Ishikawa (cell line): ENCODE measurements around the gene CDNF.

Source experiments
- CEBPB ChIP-seq: IDR thresholded peaks from 2 replicates; pipeline ENCODE4 v1.6.1; 2012
- EGR1 ChIP-seq: IDR thresholded peaks from 2 replicates; pipeline ENCODE4 v1.6.1; 2012
- FOXM1 ChIP-seq: IDR thresholded peaks from 2 replicates; pipeline ENCODE4 v1.6.1; 2012; ENCODE audit warnings: low read depth, borderline replicate concordance
- MAX ChIP-seq: IDR thresholded peaks from 2 replicates; pipeline ENCODE4 v1.6.1; 2012
- NFIC ChIP-seq: IDR thresholded peaks from 2 replicates; pipeline ENCODE4 v1.6.1; 2012
- RAD21 ChIP-seq: IDR thresholded peaks from 2 replicates; pipeline ENCODE4 v1.6.1; 2012; ENCODE audit warnings: low read depth
- TAF1 ChIP-seq: IDR thresholded peaks from 2 replicates; pipeline ENCODE4 v1.6.1; 2012; ENCODE audit warnings: low read depth, mild to moderate bottlenecking
- TCF12 ChIP-seq: IDR thresholded peaks from 2 replicates; pipeline ENCODE4 v1.6.1; 2012; ENCODE audit warnings: low read depth
- TEAD4 ChIP-seq: IDR thresholded peaks from 2 replicates; pipeline ENCODE4 v1.6.1; 2012
- USF1 ChIP-seq: IDR thresholded peaks from 2 replicates; pipeline ENCODE4 v1.6.1; 2012
- YY1 ChIP-seq: IDR thresholded peaks from 2 replicates; pipeline ENCODE4 v1.6.1; 2012; ENCODE audit warnings: low read depth
- ZBTB7A ChIP-seq: IDR thresholded peaks from 2 replicates; pipeline ENCODE4 v1.6.1; 2012; ENCODE audit warnings: low read depth
- TF ChIP-seq, protein P1 (sequence below): IDR thresholded peaks from 2 replicates; pipeline ENCODE4 v1.6.1; 2012; ENCODE audit warnings: low read depth, mild to moderate bottlenecking

CDNF gene

DNA sequence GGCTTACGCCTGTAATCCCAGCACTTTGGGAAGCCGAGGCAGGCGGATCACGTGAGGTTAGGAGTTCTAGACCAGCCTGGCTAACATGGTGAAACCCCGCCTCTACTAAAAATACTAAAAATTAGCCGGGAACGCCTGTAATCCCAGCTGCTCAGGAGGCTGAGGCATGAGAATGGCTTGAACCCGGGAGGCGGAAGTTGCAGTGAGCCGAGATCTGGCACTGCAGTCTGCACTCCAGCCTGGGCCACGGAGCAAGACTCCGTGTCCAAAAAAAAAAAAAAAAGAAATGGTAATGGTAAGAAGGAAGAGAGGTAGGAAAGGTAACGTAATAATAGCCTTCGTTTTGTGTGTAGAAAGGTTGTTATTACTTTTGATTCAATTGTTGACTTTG lies 1.5 kb upstream of the CDNF start:
- TF ChIP-seq TCF12 (no peak), USF1 (peak; percentile 54)

DNA sequence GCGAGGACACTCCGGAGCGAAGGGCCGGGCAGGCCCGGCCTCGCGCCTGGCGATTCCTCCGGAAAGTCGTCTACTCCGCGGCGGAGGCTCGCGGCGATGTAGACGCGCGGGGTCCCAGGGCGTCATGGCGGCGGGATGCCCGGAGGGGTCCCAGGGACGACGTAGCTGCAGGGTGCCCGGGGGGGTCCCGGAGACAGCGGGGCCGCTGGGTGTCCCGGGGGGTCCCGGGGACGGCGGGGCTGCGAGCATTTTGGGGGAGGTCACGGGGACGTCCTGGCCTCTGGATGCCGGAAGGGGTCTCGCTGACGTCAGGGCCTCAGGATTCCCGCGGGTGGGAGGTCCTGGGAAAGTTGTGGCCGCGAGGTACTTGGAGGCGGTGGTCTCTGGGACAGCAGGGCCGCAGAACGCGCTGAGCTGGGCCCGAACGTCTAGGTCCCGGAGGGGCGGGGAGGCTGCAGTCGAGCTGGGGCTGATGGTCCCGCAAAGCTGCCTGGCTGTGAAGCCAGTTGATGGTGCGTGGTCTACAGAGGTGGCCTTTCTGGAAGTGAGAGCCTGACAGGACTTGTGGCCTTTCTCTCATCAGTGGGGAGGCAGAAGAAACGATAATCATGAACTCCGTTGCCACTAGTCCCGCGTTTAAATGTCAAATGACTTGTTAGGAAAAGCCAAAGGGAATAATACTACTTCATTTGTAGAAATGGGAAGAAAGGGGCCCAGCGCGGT lies 906 bp upstream of the CDNF start:
- TF ChIP-seq USF1 (no peak), TCF12 (0 out of 2 replicates have a peak, but pooled peaks have one; percentile 10), TAF1 (peak; percentile 28; the same call in 1 of the 2 replicates)

DNA sequence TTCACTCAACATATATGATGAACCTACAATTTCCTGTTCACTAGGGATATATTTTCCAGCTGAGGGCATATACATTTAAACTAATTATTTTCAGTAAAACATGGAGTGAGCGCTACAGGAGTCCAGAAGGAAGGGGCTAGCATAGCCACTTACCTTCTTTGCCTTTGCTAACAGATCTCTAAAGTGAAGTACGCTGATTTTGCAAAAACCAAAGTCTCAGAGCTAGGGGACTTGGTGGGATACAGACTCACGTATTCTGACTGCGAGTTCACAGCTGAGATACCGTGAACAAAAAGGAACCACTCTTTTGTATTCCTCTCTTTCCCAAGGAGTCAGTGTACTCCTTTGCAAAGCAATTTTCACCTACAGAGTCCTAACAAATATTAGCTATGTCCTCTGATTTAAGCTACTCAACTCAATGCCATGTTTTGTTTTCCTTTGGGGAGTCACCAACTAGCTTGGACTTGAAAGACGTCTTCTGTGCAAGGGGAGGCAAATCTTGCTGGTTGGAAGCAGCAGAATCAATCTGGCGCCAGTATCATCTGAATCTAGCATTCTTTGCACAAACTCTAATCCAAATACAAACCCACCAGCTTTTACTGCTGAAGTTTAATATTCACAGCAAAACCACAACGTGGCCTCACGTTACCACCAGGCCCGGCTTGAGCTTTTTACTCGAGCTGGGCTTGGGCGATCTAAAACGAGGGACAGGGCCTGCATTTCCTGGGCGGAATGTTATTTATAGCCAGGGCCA lies 657 bp downstream of the CDNF start:
- no peak for TF ChIP-seq RAD21
- TF ChIP-seq NFIC, result no peak
- no peak for TF ChIP-seq EGR1
- TF ChIP-seq TEAD4, result no peak
- no peak for TF ChIP-seq CEBPB
- no peak for TF ChIP-seq YY1
- TF ChIP-seq FOXM1, result no peak

GRCh38 chr10:14836208-14836607 lies 1.6 kb downstream of the CDNF start:
- TF ChIP-seq MAX, result no peak
- no peak for TF ChIP-seq RAD21
- no peak for TF ChIP-seq NFIC
- TF ChIP-seq, protein P1, sequence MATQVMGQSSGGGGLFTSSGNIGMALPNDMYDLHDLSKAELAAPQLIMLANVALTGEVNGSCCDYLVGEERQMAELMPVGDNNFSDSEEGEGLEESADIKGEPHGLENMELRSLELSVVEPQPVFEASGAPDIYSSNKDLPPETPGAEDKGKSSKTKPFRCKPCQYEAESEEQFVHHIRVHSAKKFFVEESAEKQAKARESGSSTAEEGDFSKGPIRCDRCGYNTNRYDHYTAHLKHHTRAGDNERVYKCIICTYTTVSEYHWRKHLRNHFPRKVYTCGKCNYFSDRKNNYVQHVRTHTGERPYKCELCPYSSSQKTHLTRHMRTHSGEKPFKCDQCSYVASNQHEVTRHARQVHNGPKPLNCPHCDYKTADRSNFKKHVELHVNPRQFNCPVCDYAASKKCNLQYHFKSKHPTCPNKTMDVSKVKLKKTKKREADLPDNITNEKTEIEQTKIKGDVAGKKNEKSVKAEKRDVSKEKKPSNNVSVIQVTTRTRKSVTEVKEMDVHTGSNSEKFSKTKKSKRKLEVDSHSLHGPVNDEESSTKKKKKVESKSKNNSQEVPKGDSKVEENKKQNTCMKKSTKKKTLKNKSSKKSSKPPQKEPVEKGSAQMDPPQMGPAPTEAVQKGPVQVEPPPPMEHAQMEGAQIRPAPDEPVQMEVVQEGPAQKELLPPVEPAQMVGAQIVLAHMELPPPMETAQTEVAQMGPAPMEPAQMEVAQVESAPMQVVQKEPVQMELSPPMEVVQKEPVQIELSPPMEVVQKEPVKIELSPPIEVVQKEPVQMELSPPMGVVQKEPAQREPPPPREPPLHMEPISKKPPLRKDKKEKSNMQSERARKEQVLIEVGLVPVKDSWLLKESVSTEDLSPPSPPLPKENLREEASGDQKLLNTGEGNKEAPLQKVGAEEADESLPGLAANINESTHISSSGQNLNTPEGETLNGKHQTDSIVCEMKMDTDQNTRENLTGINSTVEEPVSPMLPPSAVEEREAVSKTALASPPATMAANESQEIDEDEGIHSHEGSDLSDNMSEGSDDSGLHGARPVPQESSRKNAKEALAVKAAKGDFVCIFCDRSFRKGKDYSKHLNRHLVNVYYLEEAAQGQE, result no peak

DNA sequence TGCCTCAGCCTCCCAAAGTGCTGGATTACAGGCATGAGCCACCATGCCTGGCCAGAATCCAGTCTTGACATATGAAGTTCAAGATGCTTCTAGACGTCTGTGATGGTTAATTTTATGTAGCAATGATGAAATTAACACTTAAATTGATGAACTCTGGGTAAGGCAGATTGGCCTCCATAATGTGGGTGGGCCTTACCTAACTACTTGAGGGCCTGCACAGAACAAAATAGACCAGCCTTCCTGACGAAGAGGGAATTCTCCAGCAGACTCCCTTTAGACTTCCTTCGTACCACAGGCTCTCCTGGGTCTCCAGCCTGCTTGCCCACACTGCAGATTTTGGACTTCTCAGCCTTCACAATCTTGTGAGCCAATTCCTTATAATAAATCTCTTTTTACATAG lies 4.7 kb downstream of the CDNF start:
- TF ChIP-seq TEAD4 (no peak), RAD21 (no peak), ZBTB7A (no peak), TCF12 (no peak)

- no peak for TF ChIP-seq TEAD4
Observed at GRCh38 chr10:14826076-14826829, 11.6 kb downstream of the CDNF start.

DNA sequence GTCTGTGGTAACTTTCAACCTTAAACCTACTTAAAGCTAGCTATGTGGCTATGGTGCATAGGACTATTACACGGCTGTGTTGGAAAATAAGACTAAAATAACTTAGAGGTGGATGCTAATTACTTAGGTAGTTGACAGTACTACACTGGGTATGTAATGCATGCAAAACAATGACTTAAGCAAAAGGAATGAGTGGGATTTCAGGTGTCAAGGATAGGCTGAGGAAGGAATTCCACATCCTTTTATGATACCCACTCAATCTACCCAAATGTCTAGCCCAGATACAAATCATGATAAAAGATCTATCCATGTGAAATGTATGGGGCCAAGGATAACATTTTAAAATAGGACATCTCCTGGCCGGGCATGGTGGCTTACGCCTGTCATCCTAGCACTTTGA lies 13.9 kb downstream of the CDNF start:
- no peak for TF ChIP-seq EGR1
- TF ChIP-seq CEBPB, result no peak
- no peak for TF ChIP-seq MAX

GRCh38 chr10:14822879-14823755 lies 14.7 kb downstream of the CDNF start:
- TF ChIP-seq RAD21, result peak; percentile 67
- TF ChIP-seq MAX, result no peak
